ENCODE results near the gene CLPTM1.
"Not testable (repeated sequence)": the region's sequence is repeated elsewhere in the genome, so short reads cannot be mapped to it uniquely, and the experiment has no call there.

Gene CLPTM1, protein sequence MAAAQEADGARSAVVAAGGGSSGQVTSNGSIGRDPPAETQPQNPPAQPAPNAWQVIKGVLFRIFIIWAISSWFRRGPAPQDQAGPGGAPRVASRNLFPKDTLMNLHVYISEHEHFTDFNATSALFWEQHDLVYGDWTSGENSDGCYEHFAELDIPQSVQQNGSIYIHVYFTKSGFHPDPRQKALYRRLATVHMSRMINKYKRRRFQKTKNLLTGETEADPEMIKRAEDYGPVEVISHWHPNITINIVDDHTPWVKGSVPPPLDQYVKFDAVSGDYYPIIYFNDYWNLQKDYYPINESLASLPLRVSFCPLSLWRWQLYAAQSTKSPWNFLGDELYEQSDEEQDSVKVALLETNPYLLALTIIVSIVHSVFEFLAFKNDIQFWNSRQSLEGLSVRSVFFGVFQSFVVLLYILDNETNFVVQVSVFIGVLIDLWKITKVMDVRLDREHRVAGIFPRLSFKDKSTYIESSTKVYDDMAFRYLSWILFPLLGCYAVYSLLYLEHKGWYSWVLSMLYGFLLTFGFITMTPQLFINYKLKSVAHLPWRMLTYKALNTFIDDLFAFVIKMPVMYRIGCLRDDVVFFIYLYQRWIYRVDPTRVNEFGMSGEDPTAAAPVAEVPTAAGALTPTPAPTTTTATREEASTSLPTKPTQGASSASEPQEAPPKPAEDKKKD

DNA sequence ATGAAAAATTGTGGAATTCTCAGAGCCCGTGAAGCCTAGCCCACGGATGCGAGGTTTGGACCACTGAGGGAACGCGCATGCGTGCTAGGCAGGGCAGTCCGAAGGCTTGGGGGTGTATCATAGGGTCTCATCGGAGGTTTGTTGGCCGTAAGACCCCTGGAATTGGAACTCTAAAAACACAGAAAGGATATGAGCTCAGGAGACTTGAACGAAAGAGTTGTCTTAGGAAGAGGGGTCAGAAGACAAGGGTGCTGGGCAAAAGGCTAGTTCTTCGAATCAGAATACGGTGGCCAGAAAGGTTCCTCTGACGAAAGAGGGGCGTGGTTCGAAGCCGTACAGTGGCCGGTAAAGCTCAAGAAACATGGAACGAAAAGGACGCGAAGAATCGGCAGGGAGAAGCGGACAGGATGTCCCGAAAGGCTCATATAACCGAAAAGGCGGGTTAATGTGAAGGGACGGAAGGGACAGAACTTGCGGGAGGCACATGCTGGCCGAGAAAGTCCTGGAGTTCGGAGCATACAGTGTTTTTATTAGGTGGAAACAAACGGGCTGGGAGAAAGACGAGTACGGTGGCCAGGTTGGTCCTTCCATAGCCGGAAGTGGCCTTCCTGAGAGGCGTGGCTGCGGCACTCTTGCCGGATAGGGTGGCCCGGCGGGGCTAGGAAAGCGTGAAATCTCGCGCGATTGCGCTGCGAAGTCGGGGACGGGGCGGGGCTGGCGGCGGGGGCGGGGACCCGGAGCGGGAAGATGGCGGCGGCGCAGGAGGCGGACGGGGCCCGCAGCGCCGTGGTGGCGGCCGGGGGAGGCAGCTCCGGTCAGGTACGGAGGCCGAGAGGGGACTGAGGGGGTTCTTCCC, at the start of gene CLPTM1:
Gene CLPTM1 (plus strand): TSS at position 732 of the 856 bp plus-strand sequence. CDS start 16 bp downstream, at position 748.
- peak; percentile 99 for DNase-seq

DNA sequence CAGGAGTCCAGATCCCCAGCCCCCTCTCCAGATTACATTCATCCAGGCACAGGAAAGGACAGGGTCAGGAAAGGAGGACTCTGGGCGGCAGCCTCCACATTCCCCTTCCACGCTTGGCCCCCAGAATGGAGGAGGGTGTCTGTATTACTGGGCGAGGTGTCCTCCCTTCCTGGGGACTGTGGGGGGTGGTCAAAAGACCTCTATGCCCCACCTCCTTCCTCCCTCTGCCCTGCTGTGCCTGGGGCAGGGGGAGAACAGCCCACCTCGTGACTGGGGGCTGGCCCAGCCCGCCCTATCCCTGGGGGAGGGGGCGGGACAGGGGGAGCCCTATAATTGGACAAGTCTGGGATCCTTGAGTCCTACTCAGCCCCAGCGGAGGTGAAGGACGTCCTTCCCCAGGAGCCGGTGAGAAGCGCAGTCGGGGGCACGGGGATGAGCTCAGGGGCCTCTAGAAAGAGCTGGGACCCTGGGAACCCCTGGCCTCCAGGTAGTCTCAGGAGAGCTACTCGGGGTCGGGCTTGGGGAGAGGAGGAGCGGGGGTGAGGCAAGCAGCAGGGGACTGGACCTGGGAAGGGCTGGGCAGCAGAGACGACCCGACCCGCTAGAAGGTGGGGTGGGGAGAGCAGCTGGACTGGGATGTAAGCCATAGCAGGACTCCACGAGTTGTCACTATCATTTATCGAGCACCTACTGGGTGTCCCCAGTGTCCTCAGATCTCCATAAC, 49.6 kb upstream of the CLPTM1 start, which contains the start of gene APOE:
Gene APOE (plus strand): TSS at position 360 of the 724 bp plus-strand sequence. CDS start 829 bp downstream, outside the sequence.
- peak; percentile 50 for DNase-seq

DNA sequence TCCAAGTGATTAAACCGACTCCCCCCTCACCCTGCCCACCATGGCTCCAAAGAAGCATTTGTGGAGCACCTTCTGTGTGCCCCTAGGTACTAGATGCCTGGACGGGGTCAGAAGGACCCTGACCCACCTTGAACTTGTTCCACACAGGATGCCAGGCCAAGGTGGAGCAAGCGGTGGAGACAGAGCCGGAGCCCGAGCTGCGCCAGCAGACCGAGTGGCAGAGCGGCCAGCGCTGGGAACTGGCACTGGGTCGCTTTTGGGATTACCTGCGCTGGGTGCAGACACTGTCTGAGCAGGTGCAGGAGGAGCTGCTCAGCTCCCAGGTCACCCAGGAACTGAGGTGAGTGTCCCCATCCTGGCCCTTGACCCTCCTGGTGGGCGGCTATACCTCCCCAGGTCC, 47.6 kb upstream of the CLPTM1 start:
- no peak for DNase-seq

DNA sequence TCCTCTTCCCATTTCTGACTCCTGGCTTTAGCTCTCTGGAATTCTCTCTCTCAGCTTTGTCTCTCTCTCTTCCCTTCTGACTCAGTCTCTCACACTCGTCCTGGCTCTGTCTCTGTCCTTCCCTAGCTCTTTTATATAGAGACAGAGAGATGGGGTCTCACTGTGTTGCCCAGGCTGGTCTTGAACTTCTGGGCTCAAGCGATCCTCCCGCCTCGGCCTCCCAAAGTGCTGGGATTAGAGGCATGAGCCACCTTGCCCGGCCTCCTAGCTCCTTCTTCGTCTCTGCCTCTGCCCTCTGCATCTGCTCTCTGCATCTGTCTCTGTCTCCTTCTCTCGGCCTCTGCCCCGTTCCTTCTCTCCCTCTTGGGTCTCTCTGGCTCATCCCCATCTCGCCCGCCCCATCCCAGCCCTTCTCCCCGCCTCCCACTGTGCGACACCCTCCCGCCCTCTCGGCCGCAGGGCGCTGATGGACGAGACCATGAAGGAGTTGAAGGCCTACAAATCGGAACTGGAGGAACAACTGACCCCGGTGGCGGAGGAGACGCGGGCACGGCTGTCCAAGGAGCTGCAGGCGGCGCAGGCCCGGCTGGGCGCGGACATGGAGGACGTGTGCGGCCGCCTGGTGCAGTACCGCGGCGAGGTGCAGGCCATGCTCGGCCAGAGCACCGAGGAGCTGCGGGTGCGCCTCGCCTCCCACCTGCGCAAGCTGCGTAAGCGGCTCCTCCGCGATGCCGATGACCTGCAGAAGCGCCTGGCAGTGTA, 46.9 kb upstream of the CLPTM1 start:
- DNase-seq: no peak

DNA sequence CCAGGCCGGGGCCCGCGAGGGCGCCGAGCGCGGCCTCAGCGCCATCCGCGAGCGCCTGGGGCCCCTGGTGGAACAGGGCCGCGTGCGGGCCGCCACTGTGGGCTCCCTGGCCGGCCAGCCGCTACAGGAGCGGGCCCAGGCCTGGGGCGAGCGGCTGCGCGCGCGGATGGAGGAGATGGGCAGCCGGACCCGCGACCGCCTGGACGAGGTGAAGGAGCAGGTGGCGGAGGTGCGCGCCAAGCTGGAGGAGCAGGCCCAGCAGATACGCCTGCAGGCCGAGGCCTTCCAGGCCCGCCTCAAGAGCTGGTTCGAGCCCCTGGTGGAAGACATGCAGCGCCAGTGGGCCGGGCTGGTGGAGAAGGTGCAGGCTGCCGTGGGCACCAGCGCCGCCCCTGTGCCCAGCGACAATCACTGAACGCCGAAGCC, 46.3 kb upstream of the CLPTM1 start:
- no peak for DNase-seq

DNA sequence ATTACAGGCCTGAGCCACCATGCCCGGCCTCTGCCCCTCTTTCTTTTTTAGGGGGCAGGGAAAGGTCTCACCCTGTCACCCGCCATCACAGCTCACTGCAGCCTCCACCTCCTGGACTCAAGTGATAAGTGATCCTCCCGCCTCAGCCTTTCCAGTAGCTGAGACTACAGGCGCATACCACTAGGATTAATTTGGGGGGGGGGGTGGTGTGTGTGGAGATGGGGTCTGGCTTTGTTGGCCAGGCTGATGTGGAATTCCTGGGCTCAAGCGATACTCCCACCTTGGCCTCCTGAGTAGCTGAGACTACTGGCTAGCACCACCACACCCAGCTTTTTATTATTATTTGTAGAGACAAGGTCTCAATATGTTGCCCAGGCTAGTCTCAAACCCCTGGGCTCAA, 45.4 kb upstream of the CLPTM1 start:
- peak; percentile 74 for DNase-seq

DNA sequence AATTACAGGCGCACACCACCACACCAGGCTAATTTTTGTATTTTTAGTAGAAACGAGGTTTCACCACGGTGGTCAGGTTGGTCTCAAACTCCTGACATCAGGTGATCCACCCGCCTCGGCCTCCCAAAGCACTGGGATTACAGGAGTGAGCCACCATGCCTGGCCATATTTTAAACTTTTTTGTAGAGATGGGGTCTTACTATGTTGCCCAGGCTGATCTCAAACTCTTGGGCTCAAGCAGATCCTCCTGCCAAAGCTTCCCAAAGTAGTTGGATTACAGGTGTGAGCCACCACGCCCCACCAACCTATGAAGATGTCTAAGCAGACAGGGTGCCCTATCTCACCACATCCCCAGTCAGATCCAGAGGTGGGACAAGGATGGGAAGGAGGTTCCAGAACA, 43.3 kb upstream of the CLPTM1 start:
- not testable (repeated sequence) for DNase-seq

DNA sequence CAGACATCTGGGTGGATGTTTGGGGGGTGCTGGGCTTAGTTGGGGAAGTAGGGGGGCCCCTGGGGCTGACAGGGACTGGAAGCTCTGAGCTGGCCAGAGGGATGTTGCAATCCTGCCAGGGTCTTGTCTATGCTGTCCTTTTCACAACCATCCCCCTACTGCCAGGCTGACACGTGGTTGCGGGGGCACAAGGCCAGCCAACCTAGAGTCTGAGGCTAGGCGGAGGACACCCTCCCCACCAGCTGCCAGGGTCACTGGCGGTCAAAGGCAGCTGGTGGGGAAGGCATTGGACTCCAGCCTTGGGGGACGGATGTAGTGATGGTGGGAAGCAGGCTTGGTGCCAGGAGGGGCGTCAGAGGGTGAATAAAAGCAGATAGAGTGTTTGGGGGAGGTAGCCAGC, 42.3 kb upstream of the CLPTM1 start:
- peak; percentile 71 for DNase-seq

DNA sequence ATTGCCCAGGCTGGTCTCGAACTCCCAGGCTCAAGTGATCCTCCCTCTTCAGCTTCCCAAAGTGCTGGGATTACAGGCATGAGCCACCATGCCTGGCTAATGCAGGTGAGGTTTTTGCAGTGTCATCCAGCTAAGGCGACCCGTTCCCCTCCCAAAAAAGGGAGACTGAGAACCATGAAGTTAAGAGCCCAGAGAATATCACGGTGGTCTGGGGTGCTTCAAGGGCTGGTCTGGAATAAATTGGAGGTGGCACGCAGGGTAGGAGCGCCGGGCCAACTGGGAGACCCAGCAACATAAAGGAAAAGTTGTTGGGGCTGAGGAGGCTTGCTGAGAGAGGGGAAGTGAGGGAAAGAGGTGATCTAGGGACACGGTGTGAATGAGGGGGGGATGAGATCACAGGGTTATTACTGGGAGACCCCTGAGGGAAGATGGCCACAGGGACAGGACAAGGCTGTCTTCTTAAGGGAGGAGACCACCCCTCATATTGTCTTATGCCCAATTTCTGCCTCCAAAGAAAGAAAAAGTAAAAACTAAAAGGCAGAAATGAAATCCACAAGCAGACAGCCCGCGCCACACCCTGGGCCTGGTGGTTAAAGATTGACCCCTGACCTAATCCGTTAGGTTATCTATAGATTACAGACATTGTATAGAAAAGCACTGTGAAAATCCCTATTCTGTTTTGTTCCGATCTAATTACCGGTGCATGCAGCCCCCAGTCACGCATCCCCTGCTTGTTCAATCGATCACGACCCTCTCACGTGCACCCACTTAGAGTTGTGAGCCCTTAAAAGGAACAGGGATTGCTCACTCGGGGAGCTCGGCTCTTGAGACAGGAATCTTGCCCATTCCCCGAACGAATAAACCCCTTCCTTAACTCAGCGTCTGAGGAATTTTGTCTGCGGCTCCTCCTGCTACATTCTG, 41.4 kb upstream of the CLPTM1 start:
- DNase-seq: peak; percentile 84

DNA sequence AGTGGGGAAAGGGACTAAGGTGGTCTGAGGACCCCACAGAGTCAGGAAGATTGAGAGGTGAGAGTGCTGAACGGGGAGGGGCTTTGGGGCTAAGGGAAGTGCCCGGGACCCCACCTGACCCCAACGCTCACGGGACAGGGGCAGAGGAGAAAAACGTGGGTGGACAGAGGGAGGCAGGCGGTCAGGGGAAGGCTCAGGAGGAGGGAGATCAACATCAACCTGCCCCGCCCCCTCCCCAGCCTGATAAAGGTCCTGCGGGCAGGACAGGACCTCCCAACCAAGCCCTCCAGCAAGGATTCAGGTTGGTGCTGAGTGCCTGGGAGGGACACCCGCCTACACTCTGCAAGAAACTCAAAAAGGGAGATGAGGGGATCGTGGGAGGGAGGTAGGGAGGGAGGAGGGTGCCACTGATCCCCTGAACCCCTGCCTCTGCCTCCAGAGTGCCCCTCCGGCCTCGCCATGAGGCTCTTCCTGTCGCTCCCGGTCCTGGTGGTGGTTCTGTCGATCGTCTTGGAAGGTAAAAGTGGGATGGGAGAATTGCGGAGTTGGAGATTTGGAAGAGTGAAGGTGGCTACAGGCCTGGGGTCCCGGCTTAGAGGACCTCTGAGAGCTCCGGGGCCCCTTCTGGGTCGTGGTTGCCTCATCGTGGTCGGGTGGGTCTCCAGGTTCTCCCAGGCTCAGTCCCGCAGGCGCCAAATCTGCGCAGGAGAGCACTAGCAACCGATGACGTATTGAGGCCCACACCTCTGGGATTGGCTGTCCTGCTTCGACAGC, 40.6 kb upstream of the CLPTM1 start, which contains the start of gene APOC1:
Gene APOC1 (plus strand): TSS at position 176 of the 774 bp plus-strand sequence. CDS start 284 bp downstream, at position 460.
- peak; percentile 95 for DNase-seq

DNA sequence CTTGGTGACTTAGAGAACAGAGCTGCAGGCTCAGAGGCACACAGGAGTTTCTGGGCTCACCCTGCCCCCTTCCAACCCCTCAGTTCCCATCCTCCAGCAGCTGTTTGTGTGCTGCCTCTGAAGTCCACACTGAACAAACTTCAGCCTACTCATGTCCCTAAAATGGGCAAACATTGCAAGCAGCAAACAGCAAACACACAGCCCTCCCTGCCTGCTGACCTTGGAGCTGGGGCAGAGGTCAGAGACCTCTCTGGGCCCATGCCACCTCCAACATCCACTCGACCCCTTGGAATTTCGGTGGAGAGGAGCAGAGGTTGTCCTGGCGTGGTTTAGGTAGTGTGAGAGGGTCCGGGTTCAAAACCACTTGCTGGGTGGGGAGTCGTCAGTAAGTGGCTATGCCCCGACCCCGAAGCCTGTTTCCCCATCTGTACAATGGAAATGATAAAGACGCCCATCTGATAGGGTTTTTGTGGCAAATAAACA, 30.9 kb upstream of the CLPTM1 start:
- no peak for DNase-seq

DNA sequence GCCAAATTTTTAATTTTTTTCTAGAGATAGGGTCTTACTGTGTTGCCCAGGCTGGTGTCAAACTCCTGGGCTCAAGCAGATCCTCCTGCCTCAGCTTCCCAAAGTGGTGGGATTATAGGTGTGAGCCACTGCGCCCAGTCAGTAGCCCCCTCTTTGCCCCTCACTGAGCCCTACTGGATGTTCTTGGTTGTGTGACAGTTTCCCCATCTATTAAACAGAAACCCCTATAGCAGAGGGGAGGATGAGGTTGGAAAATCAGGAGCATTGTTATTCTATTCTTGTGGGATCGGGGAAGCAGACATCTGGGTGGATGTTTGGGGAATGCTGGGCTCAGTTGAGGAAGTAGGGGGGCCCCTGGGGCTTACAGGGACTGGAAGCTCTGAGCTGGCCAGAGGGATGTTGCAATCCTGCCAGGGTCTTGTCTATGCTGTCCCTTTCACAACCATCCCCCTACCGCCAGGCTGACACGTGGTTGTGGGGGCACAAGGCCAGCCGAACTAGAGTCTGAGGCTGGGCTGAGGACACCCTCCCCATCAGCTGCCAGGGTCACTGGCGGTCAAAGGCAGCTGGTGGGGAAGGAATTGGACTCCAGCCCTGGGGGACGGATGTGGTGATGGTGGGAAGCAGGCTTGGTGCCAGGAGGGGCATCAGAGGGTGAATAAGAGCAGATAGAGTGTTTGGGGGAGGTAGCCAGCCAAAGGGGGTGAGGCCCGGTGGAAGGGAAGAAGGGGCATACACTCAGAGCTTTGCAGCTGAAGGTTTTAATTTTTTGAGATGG, 29.9 kb upstream of the CLPTM1 start:
- DNase-seq: peak; percentile 58

DNA sequence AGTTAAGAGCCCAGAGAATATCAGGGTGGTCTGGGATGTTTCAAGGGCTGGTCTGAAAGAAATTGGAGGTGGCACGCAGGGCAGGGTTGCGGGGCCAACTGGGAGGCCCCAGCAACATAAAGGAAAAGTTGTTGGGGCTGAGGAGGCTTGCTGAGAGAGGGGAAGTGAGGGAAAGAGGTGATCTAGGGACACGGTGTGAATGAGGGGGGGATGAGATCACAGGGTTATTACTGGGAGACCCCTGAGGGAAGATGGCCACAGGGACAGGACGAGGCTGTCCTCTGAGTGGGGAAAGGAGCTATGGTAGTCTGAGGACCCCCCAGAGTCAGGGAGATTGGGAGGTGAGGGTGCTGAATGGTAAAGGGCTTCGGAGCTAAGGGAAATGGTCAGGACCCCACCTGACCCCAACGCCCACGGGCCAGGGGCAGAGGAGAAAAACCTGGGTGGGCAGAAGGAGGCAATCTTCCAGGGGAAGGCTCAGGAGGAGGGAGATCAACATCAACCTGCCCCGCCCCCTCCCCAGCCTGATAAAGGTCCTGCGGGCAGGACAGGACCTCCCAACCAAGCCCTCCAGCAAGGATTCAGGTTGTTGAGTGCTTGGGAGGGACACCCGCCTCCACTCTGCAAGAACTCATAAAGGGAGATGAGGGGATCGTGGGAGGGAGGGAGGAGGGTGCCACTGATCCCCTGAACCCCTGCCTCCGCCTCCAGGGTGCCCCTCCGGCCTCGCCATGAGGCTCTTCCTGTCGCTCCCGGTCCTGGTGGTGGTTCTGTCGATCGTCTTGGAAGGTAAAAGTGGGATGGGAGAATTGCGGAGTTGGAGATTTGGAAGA, 28.7 kb upstream of the CLPTM1 start:
- not testable (repeated sequence) for DNase-seq

DNA sequence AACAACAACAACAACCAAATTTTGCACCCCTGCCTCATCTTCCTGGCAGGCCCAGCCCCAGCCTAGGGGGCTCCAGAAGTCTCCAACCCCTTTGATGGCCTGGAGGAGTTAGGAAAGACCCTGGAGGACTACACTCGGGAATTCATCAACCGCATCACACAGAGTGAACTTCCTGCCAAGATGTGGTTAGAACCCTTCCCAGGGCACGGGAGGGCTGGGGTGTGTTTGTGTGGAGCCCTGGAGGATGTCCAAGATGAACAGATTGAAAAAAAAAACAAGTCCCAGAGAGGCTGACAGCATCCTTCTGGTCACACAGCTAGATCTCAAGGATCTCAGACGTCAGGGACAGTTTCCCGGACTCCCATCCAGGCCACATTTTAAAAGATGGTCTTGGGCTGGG, 27.4 kb upstream of the CLPTM1 start:
- no peak for DNase-seq

DNA sequence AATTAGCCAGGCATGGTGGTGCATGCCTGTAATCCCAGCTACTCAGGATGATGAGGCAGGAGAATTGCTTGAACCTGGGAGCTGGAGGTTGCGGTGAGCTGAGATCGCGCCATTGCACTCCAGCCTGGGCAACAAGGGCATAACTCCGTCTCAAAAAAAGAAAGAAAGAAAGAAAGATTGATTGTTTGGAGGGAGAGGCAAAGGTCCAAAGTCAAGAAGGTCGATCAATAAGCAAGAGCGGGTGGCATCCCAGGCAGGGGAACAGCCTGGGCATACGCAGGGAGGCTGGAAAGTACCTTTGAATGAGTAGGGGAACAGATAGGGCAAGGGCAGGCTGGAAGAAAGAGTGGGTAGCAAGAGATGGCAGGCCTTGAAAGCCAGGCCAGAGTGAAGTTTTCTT, 25.1 kb upstream of the CLPTM1 start:
- DNase-seq: no peak

DNA sequence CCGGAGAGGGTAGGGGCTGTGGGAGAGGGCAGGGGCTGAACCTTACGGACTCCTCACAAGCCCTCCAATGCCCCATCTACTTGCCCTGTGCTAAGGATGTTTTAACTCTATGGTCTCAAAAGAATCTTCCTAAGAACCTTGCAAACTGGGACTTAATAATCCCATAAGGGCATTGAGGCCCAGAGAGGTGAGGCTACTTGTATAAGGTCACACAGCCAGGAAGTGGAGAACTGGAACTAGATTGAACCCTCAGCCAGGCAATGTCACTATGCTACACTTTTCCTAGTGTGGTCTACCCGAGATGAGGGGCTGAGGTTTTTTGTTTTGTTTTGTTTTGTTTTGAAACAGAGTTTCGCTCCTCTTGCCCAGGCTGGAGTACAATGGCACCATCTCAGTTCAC, 23.6 kb upstream of the CLPTM1 start:
- no peak for DNase-seq

DNA sequence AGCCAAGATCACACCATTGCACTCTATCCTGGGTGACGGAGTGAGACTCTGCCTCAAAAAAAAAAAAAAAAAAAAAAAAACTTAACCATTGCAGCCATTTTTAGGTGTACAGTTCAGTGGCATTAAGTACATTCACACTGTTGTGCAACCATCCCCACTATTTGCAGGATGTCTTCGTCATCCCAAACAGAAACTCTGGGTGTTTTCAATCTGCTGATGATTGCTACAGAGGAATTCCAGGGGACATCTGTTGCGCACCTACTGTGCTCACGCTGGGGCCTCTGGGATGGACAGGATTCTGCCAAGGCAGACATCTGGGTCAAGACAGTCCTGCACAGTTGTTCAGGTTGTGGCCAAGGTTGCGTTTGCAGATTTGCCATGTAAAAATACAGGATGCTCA, 15.5 kb upstream of the CLPTM1 start:
- DNase-seq: no peak
